Mesodermal cell (in vitro differentiated cells): ENCODE measurements around the gene SOCS1.

Experiments
- H3K27ac ChIP-seq: 2 replicates; pipeline ENCODE4 v1.7.0; 2013; ENCODE audit warnings: mild to moderate bottlenecking, low read depth, low read length, moderate library complexity; ENCODE audit not compliant: severe bottlenecking
- H3K36me3 ChIP-seq: 2 replicates; pipeline ENCODE4 v1.7.1; 2013; ENCODE audit warnings: mild to moderate bottlenecking, low read length, moderate library complexity; ENCODE audit not compliant: control insufficient read depth, insufficient read depth
- H3K4me1 ChIP-seq: one replicate; pipeline ENCODE4 v1.7.1; 2013; ENCODE audit warnings: mild to moderate bottlenecking, low read length; ENCODE audit not compliant: insufficient read depth, control insufficient read depth, poor library complexity, severe bottlenecking
- H3K4me3 ChIP-seq: 2 replicates; pipeline ENCODE4 v1.7.0; 2013; ENCODE audit warnings: low read length, control low read depth, mild to moderate bottlenecking; ENCODE audit not compliant: insufficient read depth, poor library complexity, severe bottlenecking; ENCODE audit errors: extremely low read depth
- H3K9me3 ChIP-seq: 2 replicates; pipeline ENCODE4 v1.7.1; 2013; ENCODE audit warnings: mild to moderate bottlenecking, low read length, moderate library complexity; ENCODE audit not compliant: control insufficient read depth
- WGBS, 2 experiments: methylation state at CpG; one replicate each; pipeline ENCODE4 v1.1.5; 2013; ENCODE audit warnings: missing lambda C conversion rate in 2 of 2; ENCODE audit not compliant: insufficient coverage in 2 of 2; 5-methylcytosine and 5-hydroxymethylcytosine counted together

Gene SOCS1

GRCh38 chr16:11280616-11281522, 24.9 kb upstream of the SOCS1 start, which contains the start of gene PRM1:
PRM1 (minus strand) TSS chr16:11281330; CDS start chr16:11281238, 92 bp downstream.
- Histone ChIP-seq H3K4me3 (no peak within 1 kb of the TSS), H3K36me3 (no peaks in the 10 kb centered on the region), H3K9me3 (no peaks in the 10 kb centered on the region), H3K27ac (no peak within 1 kb of the TSS), H3K4me1 (no peaks in the 10 kb centered on the region)
- WGBS, 2 experiments, result 81 to 83% methylated on average over 18 to 19 of the region's 25 CpGs

GRCh38 chr16:11278681-11279628, 23.0 kb upstream of the SOCS1 start:
- Histone ChIP-seq H3K4me3 (no peak overlapping the region), H3K36me3 (no peaks in the 10 kb centered on the region), H3K9me3 (no peaks in the 10 kb centered on the region), H3K4me1 (no peaks in the 10 kb centered on the region), H3K27ac (no peak overlapping the region)
- 81 to 93% methylated on average over 4 to 6 of the region's 7 CpGs for WGBS, 2 experiments

DNA sequence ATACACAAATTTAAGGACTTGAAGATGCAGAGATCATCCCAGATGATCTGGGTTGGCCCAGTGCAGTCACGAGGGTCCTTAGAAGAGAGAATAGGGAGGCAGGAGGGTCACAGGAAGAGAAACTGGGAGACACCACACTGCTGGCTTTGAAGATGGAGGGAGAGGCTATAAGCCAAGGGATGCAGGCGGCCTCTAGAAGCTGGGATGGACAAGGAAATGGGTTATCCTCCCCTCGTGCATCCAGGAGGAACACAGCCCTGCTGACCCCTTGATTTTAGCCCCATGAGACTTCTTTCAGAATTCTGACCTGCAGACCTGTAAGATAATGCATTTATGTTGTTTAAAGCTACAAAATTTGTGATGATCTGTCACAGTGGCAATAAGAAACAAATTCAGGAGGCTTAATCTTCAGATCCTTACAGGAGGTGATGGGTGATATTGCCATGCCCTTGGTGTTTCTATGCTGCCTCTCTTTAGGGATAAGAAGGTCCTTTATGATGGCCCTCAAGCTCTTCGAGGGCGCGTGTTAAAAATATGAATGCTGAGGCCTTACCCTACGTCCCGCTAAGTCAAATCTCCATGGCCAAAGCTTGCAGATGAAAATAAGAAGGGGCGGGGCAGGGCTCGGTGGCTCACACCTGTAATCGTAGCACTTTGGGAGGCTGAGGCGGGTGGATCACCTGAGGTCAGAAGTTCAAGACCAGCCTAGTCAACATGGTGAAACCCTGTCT, 21.8 kb upstream of the SOCS1 start:
- WGBS, 2 experiments, result 88 to 98% methylated on average over 10 to 11 of the region's 12 CpGs
- Histone ChIP-seq H3K4me1 (peaks cover 4% of the 10 kb centered on the region), H3K9me3 (no peaks in the 10 kb centered on the region), H3K4me3 (no peak overlapping the region), H3K27ac (no peak overlapping the region), H3K36me3 (no peaks in the 10 kb centered on the region)

DNA sequence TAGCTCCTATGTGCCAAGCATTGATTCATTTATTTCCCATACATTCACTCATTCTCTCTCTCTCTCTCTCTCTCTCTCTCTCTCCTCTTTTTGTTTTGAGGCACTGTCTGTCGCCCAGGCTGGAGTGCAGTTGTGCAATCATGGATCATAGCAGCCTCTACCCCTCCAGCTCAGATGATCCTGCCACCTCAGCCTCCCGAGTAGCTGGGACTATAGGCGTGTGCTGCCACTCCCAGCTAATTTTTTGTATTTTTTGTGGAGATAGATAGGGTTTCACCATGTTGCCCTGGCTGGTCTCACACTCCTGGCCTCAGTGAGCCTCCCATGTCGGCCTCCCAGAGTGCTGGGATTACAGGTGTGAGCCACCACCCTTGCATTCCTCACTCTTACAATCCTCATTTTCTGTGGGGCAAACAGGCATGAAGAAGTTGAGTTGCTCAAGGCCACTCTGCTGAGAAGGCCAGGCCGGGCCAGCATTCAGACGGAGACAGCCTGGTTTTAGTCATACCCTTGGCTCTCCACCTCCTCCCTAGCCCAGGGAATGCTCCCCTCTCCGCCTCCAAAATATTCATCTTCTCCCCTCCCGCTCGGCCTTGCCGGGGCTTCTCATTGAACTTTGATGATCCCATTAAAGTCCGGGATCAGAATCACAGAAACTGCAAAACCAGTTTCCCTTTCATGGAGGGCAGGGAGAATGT, 21.0 kb upstream of the SOCS1 start:
- Histone ChIP-seq H3K27ac (no peak overlapping the region), H3K36me3 (no peaks in the 10 kb centered on the region), H3K4me3 (no peak overlapping the region), H3K9me3 (no peaks in the 10 kb centered on the region), H3K4me1 (peaks cover 4% of the 10 kb centered on the region)
- 92 to 93% methylated on average over 5 to 7 of the region's 11 CpGs for WGBS, 2 experiments

DNA sequence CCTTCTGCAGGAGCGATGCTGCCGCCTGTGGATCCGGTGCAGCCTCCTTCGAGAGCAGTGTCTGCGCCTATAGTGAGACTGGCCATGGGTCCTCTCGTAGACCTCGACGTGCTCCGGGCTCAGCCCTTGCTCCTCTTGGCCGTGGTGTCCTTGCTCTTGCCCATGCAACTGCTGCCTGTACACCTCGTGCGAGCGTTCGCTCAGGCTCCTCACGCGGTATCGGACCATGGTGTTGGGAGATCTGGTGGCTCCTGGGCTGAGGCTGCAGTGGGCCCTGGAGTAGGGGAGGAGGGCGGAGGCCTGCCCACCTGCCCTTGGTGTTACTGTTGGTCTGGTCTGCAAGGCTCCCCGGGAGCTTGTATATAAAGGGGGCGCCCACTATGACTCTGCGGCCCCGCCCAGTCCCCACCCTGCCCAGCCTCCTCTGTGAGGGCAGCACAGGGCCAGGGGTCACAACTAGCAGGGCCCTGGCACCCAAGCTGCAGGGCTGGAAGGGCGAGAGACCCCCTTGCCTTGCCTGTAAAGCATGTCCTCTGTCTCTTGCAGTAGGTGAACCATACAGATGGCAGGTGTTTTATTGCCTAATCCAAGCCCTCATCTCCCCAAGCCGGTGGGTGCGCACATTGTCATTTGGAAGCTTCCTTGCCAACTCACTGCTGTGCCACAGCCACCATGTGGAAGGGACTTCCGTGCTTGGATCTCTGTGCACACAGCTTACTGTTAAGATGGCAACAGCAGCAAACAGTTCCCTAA, 20.3 kb upstream of the SOCS1 start, which contains the start of gene PRM2:
TSS of gene PRM2 (minus strand) at position 338 of the 753 bp plus-strand sequence. CDS start at position 228, 110 bp downstream.
- peaks cover 4% of the 10 kb centered on the region for H3K4me1 ChIP-seq
- H3K4me3 ChIP-seq, result no peak within 1 kb of the TSS
- H3K9me3 ChIP-seq, result no peaks in the 10 kb centered on the region
- 91 to 95% methylated on average over 17 to 26 of the region's 26 CpGs for WGBS, 2 experiments
- H3K27ac ChIP-seq, result no peak within 1 kb of the TSS
- H3K36me3 ChIP-seq, result no peaks in the 10 kb centered on the region

- no peaks in the 10 kb centered on the region for H3K36me3 ChIP-seq
- 92 to 94% methylated on average over 5 to 7 of the region's 7 CpGs for WGBS, 2 experiments
- H3K9me3 ChIP-seq, result no peaks in the 10 kb centered on the region
- H3K4me1 ChIP-seq, result peaks cover 4% of the 10 kb centered on the region
- no peak overlapping the region for H3K27ac ChIP-seq
- no peak overlapping the region for H3K4me3 ChIP-seq
Observed at GRCh38 chr16:11274964-11275363, 19.0 kb upstream of the SOCS1 start.

GRCh38 chr16:11273721-11274324, 17.8 kb upstream of the SOCS1 start:
- Histone ChIP-seq H3K9me3 (no peaks in the 10 kb centered on the region), H3K36me3 (no peaks in the 10 kb centered on the region), H3K4me1 (peaks cover 4% of the 10 kb centered on the region), H3K4me3 (no peak overlapping the region), H3K27ac (peak overlapping the region; percentile 85)
- 57 to 71% methylated on average over 1 of the region's 3 CpGs for WGBS, 2 experiments

DNA sequence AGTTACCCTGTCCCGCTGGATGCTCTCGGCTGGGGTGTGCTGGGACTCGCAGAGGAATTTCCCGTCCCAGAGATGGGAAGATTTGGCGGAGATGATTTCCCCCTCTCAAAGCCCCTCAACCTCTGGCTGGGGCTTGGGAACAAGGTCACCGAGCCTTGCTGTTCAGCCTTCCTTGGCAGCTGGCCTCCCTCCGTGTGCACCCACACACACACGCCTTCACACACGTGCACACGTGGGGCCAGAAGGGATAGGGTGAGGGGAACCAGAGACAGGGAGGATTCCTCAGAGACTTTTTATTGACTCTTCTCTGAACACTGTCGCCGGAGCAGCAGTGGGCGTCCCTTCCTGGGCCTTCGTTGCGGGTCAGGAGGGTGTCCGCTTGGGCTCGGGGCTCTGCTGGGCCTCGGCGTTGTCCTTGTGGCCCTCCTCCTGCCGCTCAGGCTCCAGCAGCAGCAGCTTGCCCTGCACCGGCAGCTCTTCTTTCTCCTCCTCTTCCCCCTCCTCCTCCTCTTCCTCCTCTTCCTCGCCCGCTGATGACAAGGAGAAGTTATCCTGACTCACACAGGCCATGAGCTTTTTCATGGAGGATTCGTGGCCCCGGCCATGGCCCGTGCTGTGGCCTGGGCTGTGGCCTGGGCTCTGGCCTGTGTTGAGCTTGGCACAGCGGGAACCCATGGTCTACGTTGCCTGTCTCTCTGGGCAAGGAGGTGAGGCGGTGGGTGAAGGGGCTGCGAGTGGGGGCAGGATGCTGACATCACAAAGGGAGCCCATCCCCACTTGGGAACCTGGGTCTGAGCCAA, 17.1 kb upstream of the SOCS1 start, which contains the start of gene PRM3:
TSS of gene PRM3 (minus strand) at position 709 of the 800 bp plus-strand sequence. CDS start at position 675, 34 bp downstream.
- 85 to 90% methylated on average over 23 to 24 of the region's 30 CpGs for WGBS, 2 experiments
- Histone ChIP-seq H3K4me3 (no peak within 1 kb of the TSS), H3K9me3 (no peaks in the 10 kb centered on the region), H3K36me3 (no peaks in the 10 kb centered on the region), H3K27ac (peak within 1 kb of the TSS; percentile 85), H3K4me1 (peaks cover 4% of the 10 kb centered on the region)
